Panc1 (cell line): ENCODE results near the gene ZSCAN31.

ENCODE experiments used
- CTCF ChIP-seq: fragments of 450-650 bp; IDR thresholded peaks from 2 replicates; pipeline ENCODE4 v1.5.1; 2017; ENCODE audit warnings: mild to moderate bottlenecking
- POLR2AphosphoS5 ChIP-seq: IDR thresholded peaks from 2 replicates; pipeline ENCODE4 v1.6.1; 2012; ENCODE audit warnings: mild to moderate bottlenecking, low read depth, low read length, moderate library complexity
- REST ChIP-seq, 2 experiments: IDR thresholded peaks; 2 replicates each; pipeline ENCODE4 v1.6.1; 2011 to 2012; ENCODE audit warnings: low read depth in 2 of 2, control low read depth in 1 of 2, low read length in 1 of 2, mild to moderate bottlenecking in 1 of 2, moderate library complexity in 1 of 2; ENCODE audit not compliant: insufficient read depth in 1 of 2

- TF ChIP-seq CTCF (no peak), REST (IDR thresholded peaks at IDR 0.05; ENCODE audit: insufficient read depth in 1 of 2, low read depth in 2 of 2, low read length in 1 of 2) (no peak), POLR2AphosphoS5 (no peak)
Measured at GRCh38 chr6:28312939-28313338, 23.0 kb downstream of the ZSCAN31 start.
